Lung (tissue), 12 donors: ENCODE data around the gene CARMIL3. TPM values are rescaled to one million over a fixed set of nuclear protein-coding genes. Genes with fewer than 3 reads are reported as not detected.
"Not testable (repeated sequence)": the region's sequence is repeated elsewhere in the genome, so short reads cannot be mapped to it uniquely, and the experiment has no call there.

Experiments
- ATAC-seq: fragments of 200-7000 bp; cut with Tn5 transposase; one replicate; pipeline ENCODE4 v1.9.1; 2020; ENCODE audit warnings: moderate number of reproducible peaks; ENCODE audit not compliant: insufficient read depth, low FRiP score
- DNase-seq, 3 donors: peaks; one replicate each; pipeline ENCODE4 v3.0.0-alpha.2; 2013 to 2017
- H3K27ac ChIP-seq, 2 donors: one replicate each; pipeline ENCODE4 v1.5.1; 2013; ENCODE audit warnings: mild to moderate bottlenecking in 2 of 2, moderate library complexity in 2 of 2, control low read depth in 1 of 2, inconsistent platforms in 1 of 2, low read depth in 1 of 2, low read length in 1 of 2
- H3K27me3 ChIP-seq, 3 donors: one replicate each; pipeline ENCODE4 v1.5.1; 2013; ENCODE audit warnings: low read length in 2 of 3; ENCODE audit not compliant: control insufficient read depth in 3 of 3, insufficient read depth in 3 of 3
- H3K36me3 ChIP-seq, 4 donors: one replicate each; pipeline ENCODE4 v1.5.1; 2013; ENCODE audit warnings: low read length in 4 of 4, mild to moderate bottlenecking in 1 of 4, moderate library complexity in 1 of 4; ENCODE audit not compliant: control insufficient read depth in 4 of 4, insufficient read depth in 4 of 4
- H3K4me1 ChIP-seq, 5 donors: one replicate each; pipeline ENCODE4 v1.5.1; 2013; ENCODE audit warnings: low read length in 5 of 5, mild to moderate bottlenecking in 2 of 5, moderate library complexity in 1 of 5; ENCODE audit not compliant: control insufficient read depth in 5 of 5, insufficient read depth in 5 of 5
- H3K4me3 ChIP-seq: one replicate; pipeline ENCODE4 v1.5.1; 2013; ENCODE audit warnings: mild to moderate bottlenecking, control low read depth, moderate library complexity
- H3K9ac ChIP-seq, 2 donors: one replicate each; pipeline ENCODE4 v1.5.1; 2013; ENCODE audit warnings: low read length in 2 of 2, control low read depth in 1 of 2; ENCODE audit not compliant: insufficient read depth in 1 of 2
- H3K9me3 ChIP-seq, 4 donors: one replicate each; pipeline ENCODE4 v1.5.1; 2013; ENCODE audit warnings: low read length in 3 of 4, mild to moderate bottlenecking in 1 of 4, moderate library complexity in 1 of 4; ENCODE audit not compliant: control insufficient read depth in 4 of 4, insufficient read depth in 3 of 4
- CTCF ChIP-seq: IDR thresholded peaks from 2 replicates; pipeline ENCODE4 v1.5.1; 2012; ENCODE audit warnings: mild to moderate bottlenecking; ENCODE audit errors: control extremely low read depth, extremely low read depth
- WGBS, 2 donors: extraction: QIAGEN DNeasy Blood & Tissue Kit; methylation state at CpG; one replicate each; pipeline ENCODE4 v1.1.7; 2013; 5-methylcytosine and 5-hydroxymethylcytosine counted together
- polyA plus RNA-seq, 2 donors: library from polyadenylated mRNA; stranded (reverse); fragments of 200-250 nt; gene quantifications; one replicate each; pipeline ENCODE4 v1.2.1, GENCODE V29; 2013
- total RNA-seq, 2 donors: library from RNA; depleted of rRNA in 1 of 2; stranded (reverse); fragments of >200 nt in 1 of 2; gene quantifications; one replicate each; pipeline ENCODE4 v1.2.1, GENCODE V29; 2014 to 2021
- donor health status: control.
- donor health status: control.
- donor health status: Bipolar disorder and iron deficiency.
- donor health status: healthy.
- donor health status: DM: yes; HTN: yes; CAD: no.

The CARMIL3 gene
- total and polyA plus RNA-seq, 4 donors, result 0.37 to 2.4 (median 0.78) TPM

DNA sequence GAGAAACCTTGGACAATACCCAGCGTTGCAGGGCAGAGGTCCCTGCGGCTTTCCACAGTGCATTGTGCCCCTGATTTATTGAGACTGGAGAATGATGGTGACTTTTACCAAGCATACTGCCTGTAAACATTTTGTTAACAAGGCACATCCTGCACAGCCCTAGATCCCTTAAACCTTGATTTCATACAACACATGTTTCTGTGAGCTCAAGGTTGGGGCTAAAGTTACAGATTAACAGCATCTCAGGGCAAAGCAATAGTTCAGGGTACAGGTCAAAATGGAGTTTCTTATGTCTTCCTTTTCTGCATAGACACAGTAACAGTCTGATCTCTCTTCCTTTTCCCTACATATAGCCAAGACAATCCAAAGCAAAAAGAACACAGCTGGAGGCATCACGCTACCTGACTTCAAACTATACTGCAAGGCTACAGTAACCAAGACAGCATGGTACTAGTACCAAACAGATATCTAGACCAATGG is 26.8 kb upstream of the CARMIL3 start:
- not testable (repeated sequence) for ATAC-seq, H3K27me3 ChIP-seq, H3K27ac ChIP-seq, H3K9me3 ChIP-seq, H3K4me1 ChIP-seq, DNase-seq, H3K36me3 ChIP-seq, H3K4me3 ChIP-seq, H3K9ac ChIP-seq
- 94 to 95% methylated on average over 3 of the region's 3 CpGs for WGBS, 2 donors

DNA sequence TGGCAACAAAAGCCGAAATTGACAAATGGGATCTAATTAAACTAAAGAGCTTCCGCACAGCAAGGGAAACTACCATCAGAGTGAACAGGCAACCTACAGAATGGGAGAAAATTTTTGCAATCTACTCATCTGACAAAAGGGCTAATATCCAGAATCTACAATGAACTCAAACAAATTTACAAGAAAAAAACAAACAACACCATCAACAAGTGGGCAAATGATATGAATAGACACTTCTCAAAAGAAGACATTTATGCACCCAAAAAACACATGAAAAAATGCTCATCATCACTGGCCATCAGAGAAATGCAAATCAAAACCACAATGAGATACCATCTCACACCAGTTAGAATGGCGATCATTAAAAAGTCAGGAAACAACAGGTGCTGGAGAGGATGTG is 22.1 kb upstream of the CARMIL3 start:
- H3K27me3 ChIP-seq, ATAC-seq, DNase-seq, H3K27ac ChIP-seq, H3K9ac ChIP-seq, H3K9me3 ChIP-seq, H3K36me3 ChIP-seq, H3K4me3 ChIP-seq, H3K4me1 ChIP-seq: not testable (repeated sequence)
- 88 to 93% methylated on average over 2 of the region's 3 CpGs for WGBS, 2 donors

GRCh38 chr14:24031331-24031730 is 20.5 kb upstream of the CARMIL3 start:
- H3K36me3 ChIP-seq, DNase-seq, ATAC-seq, H3K27ac ChIP-seq, H3K4me3 ChIP-seq, H3K4me1 ChIP-seq, H3K9me3 ChIP-seq, H3K9ac ChIP-seq, H3K27me3 ChIP-seq: not testable (repeated sequence)
- WGBS, 2 donors, result 94% methylated on average over 2 of the region's 2 CpGs

DNA sequence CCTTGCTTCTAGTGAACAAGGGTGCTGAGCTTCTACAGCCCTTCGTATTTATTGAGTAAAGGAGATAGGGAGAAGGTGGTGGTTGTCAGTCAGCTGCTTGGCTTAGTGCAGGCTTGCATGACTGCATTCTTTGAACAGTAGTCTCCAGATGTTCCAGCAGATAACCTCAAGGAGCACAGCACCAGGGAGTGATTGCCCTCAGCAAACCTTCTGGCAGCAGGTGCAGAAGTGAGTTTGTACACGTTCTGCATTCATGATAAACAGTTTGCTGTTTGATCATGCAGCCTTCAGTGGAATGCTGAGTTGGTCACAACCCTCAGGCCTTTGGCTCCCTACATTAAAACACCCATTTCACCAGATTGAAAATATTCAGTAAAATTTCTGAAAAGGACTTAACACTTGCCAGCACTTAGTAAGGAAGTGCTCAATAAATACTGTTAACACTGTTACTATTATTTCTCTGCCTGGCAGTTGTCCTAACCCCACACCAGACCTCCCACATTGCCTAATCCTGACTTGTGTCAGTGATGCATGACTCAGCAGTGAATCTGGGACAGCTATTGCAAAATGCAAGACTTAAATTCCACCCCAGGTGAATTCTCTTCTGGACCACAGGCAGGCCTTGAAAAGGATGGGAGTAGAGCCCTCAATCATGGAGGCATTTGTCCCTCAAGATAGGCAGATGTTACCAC is 18.9 kb upstream of the CARMIL3 start:
- ATAC-seq (no peak), DNase-seq (no peak)
- Histone ChIP-seq H3K27me3 (no peaks in the 10 kb centered on the region), H3K4me3 (no peak overlapping the region), H3K9me3 (peaks cover 0 to 5% (median 1%) of the 10 kb centered on the region in 4 donors), H3K9ac (no peak overlapping the region), H3K4me1 (peaks cover 0 to 19% (median 6%) of the 10 kb centered on the region in 5 donors), H3K27ac (no peak overlapping the region), H3K36me3 (no peaks in the 10 kb centered on the region)
- TF ChIP-seq CTCF, result no peak
- 63 to 77% methylated on average over 2 of the region's 2 CpGs for WGBS, 2 donors

DNA sequence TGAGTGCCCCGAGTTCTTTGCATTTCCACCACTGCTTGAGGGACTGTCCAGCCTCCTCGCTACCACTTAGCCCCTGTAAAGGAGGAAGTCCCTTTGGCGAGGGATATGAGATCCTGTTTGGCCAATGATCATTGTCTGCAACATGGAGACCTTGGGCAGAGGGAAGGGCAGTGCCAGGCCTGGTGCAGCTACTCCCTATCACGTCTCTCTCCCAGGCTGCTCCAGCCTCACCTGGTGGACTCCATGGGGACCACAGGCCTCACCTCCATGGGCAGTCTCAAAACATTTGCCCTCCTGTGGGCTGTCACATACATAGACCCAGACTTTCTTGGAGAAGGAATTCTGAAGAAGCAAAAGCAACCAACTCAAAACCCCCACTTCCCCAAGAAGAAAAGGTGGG is 16.0 kb upstream of the CARMIL3 start:
- Histone ChIP-seq H3K4me1 (peaks cover 0 to 19% (median 6%) of the 10 kb centered on the region in 5 donors), H3K27ac (peak overlapping the region; percentile 78 to 89)
- not testable (repeated sequence) for H3K27me3 ChIP-seq, DNase-seq, H3K9ac ChIP-seq, H3K9me3 ChIP-seq, H3K4me3 ChIP-seq, H3K36me3 ChIP-seq
- 13 to 35% methylated on average over 2 to 3 of the region's 4 CpGs for WGBS, 2 donors
- ATAC-seq, result peak; percentile 9
